Neural cell (in vitro differentiated cells): ENCODE measurements around the gene HLA-DPA1. TPM values are rescaled to one million over a fixed set of nuclear protein-coding genes. Genes with fewer than 3 reads are reported as not detected.

Experiments used
- H2AFZ ChIP-seq: fragments of 200-600, 300-800 bp; sonication (generic), shearing (Covaris generic); 2 replicates; pipeline ENCODE4 v1.6.0; 2014; ENCODE audit warnings: low read depth, mild to moderate bottlenecking, antibody characterized with exemption, low read length, moderate library complexity
- H3F3A ChIP-seq: fragments of 200-600 bp; shearing (Covaris generic); 2 replicates; pipeline ENCODE4 v1.6.1; 2016; ENCODE audit warnings: mild to moderate bottlenecking, moderate library complexity, mixed read lengths, antibody characterized with exemption, low read length; ENCODE audit not compliant: insufficient read depth, poor library complexity, severe bottlenecking
- H3K27ac ChIP-seq: fragments of 200-600, 300-800 bp; sonication (generic), shearing (Covaris generic); 2 replicates; pipeline ENCODE4 v1.5.1; 2014; ENCODE audit warnings: mild to moderate bottlenecking, low read length, moderate library complexity
- H3K27me3 ChIP-seq: fragments of 300-800, 200-600 bp; sonication (generic), shearing (Covaris generic); 2 replicates; pipeline ENCODE4 v1.6.0; 2014; ENCODE audit warnings: mild to moderate bottlenecking, low read depth, low read length, moderate library complexity; ENCODE audit not compliant: insufficient read depth
- H3K36me3 ChIP-seq: fragments of 300-800, 200-600 bp; sonication (generic), shearing (Covaris generic); 2 replicates; pipeline ENCODE4 v1.5.1; 2014; ENCODE audit warnings: mild to moderate bottlenecking, antibody characterized with exemption, low read length, moderate library complexity; ENCODE audit not compliant: insufficient read depth
- H3K4me2 ChIP-seq: fragments of 300-800, 200-600 bp; sonication (generic), shearing (Covaris generic); 2 replicates; pipeline ENCODE4 v1.6.0; 2014; ENCODE audit warnings: mild to moderate bottlenecking, low read length
- H3K4me3 ChIP-seq: fragments of 300-800, 200-600 bp; sonication (generic), shearing (Covaris generic); 2 replicates; pipeline ENCODE4 v1.5.1; 2014; ENCODE audit warnings: mild to moderate bottlenecking, low read length, moderate library complexity
- H3K79me2 ChIP-seq: fragments of 200-600 bp; shearing (Covaris generic); replicated peaks from 2 replicates; pipeline ENCODE4 v1.6.0; 2014; ENCODE audit warnings: mild to moderate bottlenecking, low read length, moderate library complexity; ENCODE audit not compliant: insufficient read depth
- H3K9ac ChIP-seq: fragments of 300-800, 200-600 bp; sonication (generic), shearing (Covaris generic); 2 replicates; pipeline ENCODE4 v1.6.1; 2016; ENCODE audit warnings: mild to moderate bottlenecking, low read length, mixed read lengths
- H3K9me2 ChIP-seq: fragments of 200-600 bp; shearing (Covaris generic); 2 replicates; pipeline ENCODE4 v1.6.1; 2016; ENCODE audit warnings: mild to moderate bottlenecking, low read length, mixed read lengths; ENCODE audit not compliant: insufficient read depth
- H3K9me3 ChIP-seq: fragments of 200-600, 300-800 bp; sonication (generic), shearing (Covaris generic); 2 replicates; pipeline ENCODE4 v1.6.1; 2016; ENCODE audit warnings: mild to moderate bottlenecking, mixed run types, low read length, moderate library complexity, mixed read lengths
- H4K20me1 ChIP-seq: fragments of 200-600 bp; shearing (Covaris generic); 2 replicates; pipeline ENCODE4 v1.6.1; 2016; ENCODE audit warnings: mild to moderate bottlenecking, mixed run types; ENCODE audit not compliant: insufficient read depth
- EZH2 ChIP-seq: fragments of 200-600, 300-800 bp; shearing (Covaris generic), sonication (generic); IDR thresholded peaks from 2 replicates; pipeline ENCODE4 v1.6.1; 2014; ENCODE audit warnings: antibody characterized with exemption, low read length, borderline replicate concordance, mild to moderate bottlenecking; ENCODE audit not compliant: insufficient read depth, poor library complexity, severe bottlenecking
- MXI1 ChIP-seq: fragments of 450-650 bp; conservative IDR thresholded peaks from 2 replicates; pipeline ENCODE4 v1.6.1; 2014; ENCODE audit warnings: antibody characterized with exemption, mild to moderate bottlenecking; ENCODE audit not compliant: poor library complexity, severe bottlenecking
- POLR2AphosphoS5 ChIP-seq: IDR thresholded peaks from 2 replicates; pipeline ENCODE4 v1.6.1; 2012
- RAD21 ChIP-seq: fragments of 450-650 bp; conservative IDR thresholded peaks from 2 replicates; pipeline ENCODE4 v1.6.1; 2014; ENCODE audit warnings: antibody characterized with exemption, mild to moderate bottlenecking, moderate library complexity
- SMC3 ChIP-seq: fragments of 450-650 bp; conservative IDR thresholded peaks from 2 replicates; pipeline ENCODE4 v1.6.1; 2014; ENCODE audit warnings: antibody characterized with exemption, mild to moderate bottlenecking, moderate library complexity; ENCODE audit not compliant: poor library complexity
- TAF1 ChIP-seq: IDR thresholded peaks from 2 replicates; pipeline ENCODE4 v1.6.1; 2012; ENCODE audit warnings: low read depth
- polyA plus RNA-seq: library from polyadenylated mRNA; depleted of rRNA; stranded (reverse); fragments of >200 nt; gene quantifications from 2 replicates; pipeline ENCODE4 v1.2.3, GENCODE V29; 2014
- TF ChIP-seq, protein P1 (sequence below): fragments of 450-650 bp; IDR thresholded peaks from 2 replicates; pipeline ENCODE4 v1.5.1; 2014; ENCODE audit warnings: antibody characterized with exemption, mild to moderate bottlenecking, moderate library complexity; ENCODE audit not compliant: poor library complexity, severe bottlenecking
- TF ChIP-seq, protein P2 (sequence below): IDR thresholded peaks from 2 replicates; pipeline ENCODE4 v1.6.1; 2012; ENCODE audit warnings: borderline replicate concordance

HLA-DPA1 gene
- polyA plus RNA-seq, 1 donor from 2014 or later = not detected

DNA sequence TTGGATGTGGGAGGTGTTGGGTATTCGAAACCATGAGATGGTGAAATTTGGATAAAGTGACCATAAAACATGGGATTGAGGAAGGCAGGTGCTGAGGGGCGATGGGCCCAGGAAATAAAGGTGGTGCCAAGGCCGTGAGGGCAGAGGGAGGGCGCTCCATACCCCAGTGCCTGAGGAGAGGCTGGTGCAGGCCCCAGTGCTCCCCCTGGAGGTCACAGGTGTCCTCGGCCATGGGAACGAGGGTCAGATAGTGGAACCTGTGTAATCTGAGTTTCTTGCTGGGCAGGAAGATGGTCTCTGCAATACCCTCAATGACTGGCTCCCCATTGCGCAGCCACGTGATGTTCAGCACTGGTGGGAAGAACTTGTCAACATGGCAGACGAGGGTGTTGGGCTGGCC, 18.5 kb upstream of the HLA-DPA1 start:
- no peaks in the 10 kb centered on the region for H3F3A ChIP-seq
- no peak overlapping the region for H3K4me2 ChIP-seq
- no peaks in the 10 kb centered on the region for H3K9me3 ChIP-seq
- H3K4me3 ChIP-seq = no peak overlapping the region
- TF ChIP-seq, protein P1, sequence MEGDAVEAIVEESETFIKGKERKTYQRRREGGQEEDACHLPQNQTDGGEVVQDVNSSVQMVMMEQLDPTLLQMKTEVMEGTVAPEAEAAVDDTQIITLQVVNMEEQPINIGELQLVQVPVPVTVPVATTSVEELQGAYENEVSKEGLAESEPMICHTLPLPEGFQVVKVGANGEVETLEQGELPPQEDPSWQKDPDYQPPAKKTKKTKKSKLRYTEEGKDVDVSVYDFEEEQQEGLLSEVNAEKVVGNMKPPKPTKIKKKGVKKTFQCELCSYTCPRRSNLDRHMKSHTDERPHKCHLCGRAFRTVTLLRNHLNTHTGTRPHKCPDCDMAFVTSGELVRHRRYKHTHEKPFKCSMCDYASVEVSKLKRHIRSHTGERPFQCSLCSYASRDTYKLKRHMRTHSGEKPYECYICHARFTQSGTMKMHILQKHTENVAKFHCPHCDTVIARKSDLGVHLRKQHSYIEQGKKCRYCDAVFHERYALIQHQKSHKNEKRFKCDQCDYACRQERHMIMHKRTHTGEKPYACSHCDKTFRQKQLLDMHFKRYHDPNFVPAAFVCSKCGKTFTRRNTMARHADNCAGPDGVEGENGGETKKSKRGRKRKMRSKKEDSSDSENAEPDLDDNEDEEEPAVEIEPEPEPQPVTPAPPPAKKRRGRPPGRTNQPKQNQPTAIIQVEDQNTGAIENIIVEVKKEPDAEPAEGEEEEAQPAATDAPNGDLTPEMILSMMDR = no peak
- H4K20me1 ChIP-seq = no peaks in the 10 kb centered on the region
- H3K36me3 ChIP-seq = no peaks in the 10 kb centered on the region
- H3K79me2 ChIP-seq = no peaks in the 10 kb centered on the region
- no peak overlapping the region for H2AFZ ChIP-seq
- H3K27me3 ChIP-seq = no peaks in the 10 kb centered on the region
- H3K9me2 ChIP-seq = no peaks in the 10 kb centered on the region
- H3K9ac ChIP-seq = no peak overlapping the region
- no peak overlapping the region for H3K27ac ChIP-seq

DNA sequence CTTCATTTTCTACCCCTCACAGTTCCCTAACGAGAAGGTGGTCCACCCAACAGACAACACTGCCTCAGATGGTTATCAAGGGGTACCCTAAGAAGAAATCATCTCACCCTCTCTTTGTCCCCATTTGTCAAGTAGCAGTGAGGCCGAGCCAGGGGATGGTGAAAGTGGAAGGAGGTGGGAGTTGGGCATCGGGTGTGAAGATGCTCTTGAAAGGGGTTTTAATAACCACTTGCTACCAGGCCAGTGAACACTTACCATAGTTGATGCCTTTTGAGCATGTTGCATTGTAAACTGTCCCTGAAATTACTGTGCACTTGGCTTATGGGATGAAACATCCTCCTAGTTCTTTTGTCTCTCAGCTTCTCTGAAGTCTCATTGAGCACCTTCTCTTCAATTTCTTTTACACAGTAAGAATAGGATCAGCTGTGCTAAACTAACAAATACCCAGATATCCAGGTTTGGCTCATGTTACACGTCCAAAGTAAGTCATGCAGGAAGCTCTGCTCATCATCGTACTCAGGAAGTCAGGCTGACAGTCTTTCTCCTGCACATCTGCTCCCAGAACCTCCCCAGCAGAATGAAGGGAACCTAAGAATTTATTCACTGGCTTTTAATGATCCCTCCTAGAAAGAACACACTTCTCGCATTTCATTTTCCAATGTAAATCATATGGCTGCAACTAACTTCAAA, 15.6 kb upstream of the HLA-DPA1 start:
- Histone ChIP-seq H3K9me2 (no peaks in the 10 kb centered on the region), H3K27ac (no peak overlapping the region), H3K27me3 (no peaks in the 10 kb centered on the region), H4K20me1 (no peaks in the 10 kb centered on the region), H3K9ac (no peak overlapping the region), H3F3A (no peaks in the 10 kb centered on the region), H3K4me2 (no peak overlapping the region), H3K36me3 (no peaks in the 10 kb centered on the region), H2AFZ (no peak overlapping the region), H3K9me3 (no peaks in the 10 kb centered on the region), H3K4me3 (no peak overlapping the region), H3K79me2 (no peaks in the 10 kb centered on the region)
- TF ChIP-seq EZH2 (no peak), POLR2AphosphoS5 (no peak), TAF1 (no peak), RAD21 (no peak), MXI1 (no peak), SMC3 (no peak)
- TF ChIP-seq, protein P2, sequence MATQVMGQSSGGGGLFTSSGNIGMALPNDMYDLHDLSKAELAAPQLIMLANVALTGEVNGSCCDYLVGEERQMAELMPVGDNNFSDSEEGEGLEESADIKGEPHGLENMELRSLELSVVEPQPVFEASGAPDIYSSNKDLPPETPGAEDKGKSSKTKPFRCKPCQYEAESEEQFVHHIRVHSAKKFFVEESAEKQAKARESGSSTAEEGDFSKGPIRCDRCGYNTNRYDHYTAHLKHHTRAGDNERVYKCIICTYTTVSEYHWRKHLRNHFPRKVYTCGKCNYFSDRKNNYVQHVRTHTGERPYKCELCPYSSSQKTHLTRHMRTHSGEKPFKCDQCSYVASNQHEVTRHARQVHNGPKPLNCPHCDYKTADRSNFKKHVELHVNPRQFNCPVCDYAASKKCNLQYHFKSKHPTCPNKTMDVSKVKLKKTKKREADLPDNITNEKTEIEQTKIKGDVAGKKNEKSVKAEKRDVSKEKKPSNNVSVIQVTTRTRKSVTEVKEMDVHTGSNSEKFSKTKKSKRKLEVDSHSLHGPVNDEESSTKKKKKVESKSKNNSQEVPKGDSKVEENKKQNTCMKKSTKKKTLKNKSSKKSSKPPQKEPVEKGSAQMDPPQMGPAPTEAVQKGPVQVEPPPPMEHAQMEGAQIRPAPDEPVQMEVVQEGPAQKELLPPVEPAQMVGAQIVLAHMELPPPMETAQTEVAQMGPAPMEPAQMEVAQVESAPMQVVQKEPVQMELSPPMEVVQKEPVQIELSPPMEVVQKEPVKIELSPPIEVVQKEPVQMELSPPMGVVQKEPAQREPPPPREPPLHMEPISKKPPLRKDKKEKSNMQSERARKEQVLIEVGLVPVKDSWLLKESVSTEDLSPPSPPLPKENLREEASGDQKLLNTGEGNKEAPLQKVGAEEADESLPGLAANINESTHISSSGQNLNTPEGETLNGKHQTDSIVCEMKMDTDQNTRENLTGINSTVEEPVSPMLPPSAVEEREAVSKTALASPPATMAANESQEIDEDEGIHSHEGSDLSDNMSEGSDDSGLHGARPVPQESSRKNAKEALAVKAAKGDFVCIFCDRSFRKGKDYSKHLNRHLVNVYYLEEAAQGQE = no peak
- TF ChIP-seq, protein P1 = no peak
